ENCODE measurements around the gene NUF2. TPM values are rescaled to one million over a fixed set of nuclear protein-coding genes. Genes with fewer than 3 reads are reported as not detected.

The NUF2 gene
- total and polyA plus RNA-seq, 10 of the 15 experiments (the other 5 are each of a cell fraction or from before 2014, with no cell fraction given), result 27.4 to 62.6 (median 49.1) TPM

DNA sequence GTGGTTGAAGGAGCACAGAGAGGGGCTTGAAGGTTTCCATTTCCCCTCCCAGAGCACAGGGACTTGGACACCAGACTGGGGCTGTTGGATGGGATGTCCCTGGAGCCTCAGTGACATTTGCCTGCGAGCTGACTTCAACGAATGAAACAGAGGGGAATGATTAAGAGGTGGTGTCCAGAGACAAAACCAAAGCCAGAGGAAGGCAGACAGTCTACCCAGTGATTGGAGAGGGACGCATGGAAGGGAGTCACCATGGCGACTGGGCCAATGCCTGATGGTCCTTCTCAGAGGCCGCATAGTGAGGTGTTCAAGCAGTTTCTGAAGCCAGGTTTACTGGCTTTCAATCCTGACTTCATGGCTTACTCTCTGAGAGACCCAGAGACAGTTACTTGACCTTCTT lies 77.2 kb downstream of the NUF2 start (continued):
- TF ChIP-seq SREBF1 (IDR thresholded peaks at IDR 0.05; ENCODE audit: low read length) (no peak), ZSCAN29 (IDR thresholded peaks at IDR 0.05) (no peak), KDM1A (IDR thresholded peaks at IDR 0.05; ENCODE audit: borderline replicate concordance) (no peak)

DNA sequence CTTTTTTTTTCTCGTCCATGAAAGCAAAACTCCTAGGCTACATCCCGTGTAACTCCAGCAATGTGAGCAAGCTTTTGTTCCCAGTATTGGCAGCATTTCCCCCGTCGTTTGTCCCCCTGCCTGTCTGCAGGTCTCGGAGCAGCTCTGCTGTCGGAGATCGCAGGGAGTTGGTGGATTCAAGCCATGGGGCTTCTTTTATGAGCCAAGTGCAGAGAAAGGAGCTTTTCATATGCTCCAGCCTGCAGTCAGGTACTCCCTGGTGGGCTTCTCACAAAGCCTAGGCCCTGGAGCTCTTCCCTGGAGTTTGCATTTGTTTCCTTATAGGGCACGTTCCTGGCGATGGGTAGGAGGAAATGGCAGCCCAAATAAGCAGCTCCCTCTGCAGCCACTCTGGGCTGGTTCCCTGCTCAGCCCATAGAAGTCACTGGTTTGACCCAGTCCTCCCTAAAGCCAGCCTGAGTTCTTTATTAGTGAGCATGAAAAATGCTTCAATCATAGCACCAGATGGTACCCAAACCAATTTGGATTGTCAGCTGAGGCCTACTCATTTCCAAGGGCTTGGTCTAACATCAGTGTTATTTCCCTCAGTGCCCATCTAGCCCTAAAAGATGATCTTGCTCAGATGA lies 78.3 kb downstream of the NUF2 start:
- WGBS (ENCODE audit: insufficient coverage, insufficient replicate concordance, low lambda C conversion rate, missing lambda C conversion rate), result 29% methylated on average over 9 of the region's 9 CpGs
- H3K9me3 ChIP-seq (replicated peaks; ENCODE audit: control insufficient read depth, insufficient read depth, low read length), result no peaks in the 10 kb centered on the region
- SMC1A ChIA-PET (ENCODE audit: uncharacterized antibody, unreplicated experiment), result no interaction called here
- DNase-seq (ENCODE audit: low read depth, low spot score), result no peak
- no peaks in the 10 kb centered on the region for H3K36me3 ChIP-seq (ENCODE audit: control insufficient read depth in 2 of 2, insufficient read depth in 2 of 2, low read length in 1 of 2)
- no peak for FAIRE-seq
- H3K27ac ChIP-seq (ENCODE audit: control insufficient read depth, insufficient read depth), result no peak overlapping the region
- BruUV-seq (replicated peaks), result no TSS peak
- CTCF ChIA-PET, result no interaction called here
- H3K4me1 ChIP-seq (ENCODE audit: control insufficient read depth, insufficient read depth, low read length), result no peaks in the 10 kb centered on the region
- no peak overlapping the region for H3K4me3 ChIP-seq
- H3K9ac ChIP-seq (ENCODE audit: control insufficient read depth, insufficient read depth, low read length), result no peak overlapping the region
- no peaks in the 10 kb centered on the region; a peak in 1 of 4 replicates for H3K27me3 ChIP-seq (replicated peaks in 1 of 2; ENCODE audit: control insufficient read depth in 2 of 2, insufficient read depth in 2 of 2, low read length in 1 of 2)
- H2AFZ ChIP-seq (ENCODE audit: control insufficient read depth, low read depth, low read length), result no peak overlapping the region
- no peaks in the 10 kb centered on the region for H3K79me2 ChIP-seq (ENCODE audit: control insufficient read depth, insufficient read depth, low read length)
- intact Hi-C loops (cut with micrococcal nuclease; ENCODE audit: unreplicated experiment) (no loop called here), in situ Hi-C loops (cut with MboI) (no loop called here)
- no peak for ATAC-seq
- POLR2A ChIA-PET, result no interaction called here
- H4K20me1 ChIP-seq (ENCODE audit: control insufficient read depth, insufficient read depth), result no peaks in the 10 kb centered on the region
- H3K4me2 ChIP-seq (ENCODE audit: control insufficient read depth, insufficient read depth), result no peak overlapping the region
- RAD21 ChIA-PET (ENCODE audit: unreplicated experiment), result no interaction called here
- TF ChIP-seq, protein P1, sequence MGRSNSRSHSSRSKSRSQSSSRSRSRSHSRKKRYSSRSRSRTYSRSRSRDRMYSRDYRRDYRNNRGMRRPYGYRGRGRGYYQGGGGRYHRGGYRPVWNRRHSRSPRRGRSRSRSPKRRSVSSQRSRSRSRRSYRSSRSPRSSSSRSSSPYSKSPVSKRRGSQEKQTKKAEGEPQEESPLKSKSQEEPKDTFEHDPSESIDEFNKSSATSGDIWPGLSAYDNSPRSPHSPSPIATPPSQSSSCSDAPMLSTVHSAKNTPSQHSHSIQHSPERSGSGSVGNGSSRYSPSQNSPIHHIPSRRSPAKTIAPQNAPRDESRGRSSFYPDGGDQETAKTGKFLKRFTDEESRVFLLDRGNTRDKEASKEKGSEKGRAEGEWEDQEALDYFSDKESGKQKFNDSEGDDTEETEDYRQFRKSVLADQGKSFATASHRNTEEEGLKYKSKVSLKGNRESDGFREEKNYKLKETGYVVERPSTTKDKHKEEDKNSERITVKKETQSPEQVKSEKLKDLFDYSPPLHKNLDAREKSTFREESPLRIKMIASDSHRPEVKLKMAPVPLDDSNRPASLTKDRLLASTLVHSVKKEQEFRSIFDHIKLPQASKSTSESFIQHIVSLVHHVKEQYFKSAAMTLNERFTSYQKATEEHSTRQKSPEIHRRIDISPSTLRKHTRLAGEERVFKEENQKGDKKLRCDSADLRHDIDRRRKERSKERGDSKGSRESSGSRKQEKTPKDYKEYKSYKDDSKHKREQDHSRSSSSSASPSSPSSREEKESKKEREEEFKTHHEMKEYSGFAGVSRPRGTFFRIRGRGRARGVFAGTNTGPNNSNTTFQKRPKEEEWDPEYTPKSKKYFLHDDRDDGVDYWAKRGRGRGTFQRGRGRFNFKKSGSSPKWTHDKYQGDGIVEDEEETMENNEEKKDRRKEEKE (IDR thresholded peaks at IDR 0.05), result no peak
- TF ChIP-seq, protein P2, sequence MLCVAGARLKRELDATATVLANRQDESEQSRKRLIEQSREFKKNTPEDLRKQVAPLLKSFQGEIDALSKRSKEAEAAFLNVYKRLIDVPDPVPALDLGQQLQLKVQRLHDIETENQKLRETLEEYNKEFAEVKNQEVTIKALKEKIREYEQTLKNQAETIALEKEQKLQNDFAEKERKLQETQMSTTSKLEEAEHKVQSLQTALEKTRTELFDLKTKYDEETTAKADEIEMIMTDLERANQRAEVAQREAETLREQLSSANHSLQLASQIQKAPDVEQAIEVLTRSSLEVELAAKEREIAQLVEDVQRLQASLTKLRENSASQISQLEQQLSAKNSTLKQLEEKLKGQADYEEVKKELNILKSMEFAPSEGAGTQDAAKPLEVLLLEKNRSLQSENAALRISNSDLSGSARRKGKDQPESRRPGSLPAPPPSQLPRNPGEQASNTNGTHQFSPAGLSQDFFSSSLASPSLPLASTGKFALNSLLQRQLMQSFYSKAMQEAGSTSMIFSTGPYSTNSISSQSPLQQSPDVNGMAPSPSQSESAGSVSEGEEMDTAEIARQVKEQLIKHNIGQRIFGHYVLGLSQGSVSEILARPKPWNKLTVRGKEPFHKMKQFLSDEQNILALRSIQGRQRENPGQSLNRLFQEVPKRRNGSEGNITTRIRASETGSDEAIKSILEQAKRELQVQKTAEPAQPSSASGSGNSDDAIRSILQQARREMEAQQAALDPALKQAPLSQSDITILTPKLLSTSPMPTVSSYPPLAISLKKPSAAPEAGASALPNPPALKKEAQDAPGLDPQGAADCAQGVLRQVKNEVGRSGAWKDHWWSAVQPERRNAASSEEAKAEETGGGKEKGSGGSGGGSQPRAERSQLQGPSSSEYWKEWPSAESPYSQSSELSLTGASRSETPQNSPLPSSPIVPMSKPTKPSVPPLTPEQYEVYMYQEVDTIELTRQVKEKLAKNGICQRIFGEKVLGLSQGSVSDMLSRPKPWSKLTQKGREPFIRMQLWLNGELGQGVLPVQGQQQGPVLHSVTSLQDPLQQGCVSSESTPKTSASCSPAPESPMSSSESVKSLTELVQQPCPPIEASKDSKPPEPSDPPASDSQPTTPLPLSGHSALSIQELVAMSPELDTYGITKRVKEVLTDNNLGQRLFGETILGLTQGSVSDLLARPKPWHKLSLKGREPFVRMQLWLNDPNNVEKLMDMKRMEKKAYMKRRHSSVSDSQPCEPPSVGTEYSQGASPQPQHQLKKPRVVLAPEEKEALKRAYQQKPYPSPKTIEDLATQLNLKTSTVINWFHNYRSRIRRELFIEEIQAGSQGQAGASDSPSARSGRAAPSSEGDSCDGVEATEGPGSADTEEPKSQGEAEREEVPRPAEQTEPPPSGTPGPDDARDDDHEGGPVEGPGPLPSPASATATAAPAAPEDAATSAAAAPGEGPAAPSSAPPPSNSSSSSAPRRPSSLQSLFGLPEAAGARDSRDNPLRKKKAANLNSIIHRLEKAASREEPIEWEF (IDR thresholded peaks at IDR 0.05; ENCODE audit: insufficient replicate concordance, low read depth, low read length), result no peak
- TF ChIP-seq NR2C2 (IDR thresholded peaks at IDR 0.05; ENCODE audit: borderline replicate concordance, control insufficient read depth, insufficient read length, low read depth), result no peak
- no peak for TF ChIP-seq CHD2 (IDR thresholded peaks at IDR 0.05; ENCODE audit: borderline replicate concordance, low read depth, low read length)
- TF ChIP-seq TBL1XR1 (IDR thresholded peaks at IDR 0.05; ENCODE audit: low read depth, low read length), result no peak
- no peak for TF ChIP-seq POLR2AphosphoS2 (IDR thresholded peaks at IDR 0.05; ENCODE audit: low read depth, low read length)
- TF ChIP-seq RAD21 (IDR thresholded peaks at IDR 0.05; ENCODE audit: insufficient read depth, low read depth, low read length), result no peak
- no peak for TF ChIP-seq CHD4 (IDR thresholded peaks at IDR 0.05)
- TF ChIP-seq, protein P3, sequence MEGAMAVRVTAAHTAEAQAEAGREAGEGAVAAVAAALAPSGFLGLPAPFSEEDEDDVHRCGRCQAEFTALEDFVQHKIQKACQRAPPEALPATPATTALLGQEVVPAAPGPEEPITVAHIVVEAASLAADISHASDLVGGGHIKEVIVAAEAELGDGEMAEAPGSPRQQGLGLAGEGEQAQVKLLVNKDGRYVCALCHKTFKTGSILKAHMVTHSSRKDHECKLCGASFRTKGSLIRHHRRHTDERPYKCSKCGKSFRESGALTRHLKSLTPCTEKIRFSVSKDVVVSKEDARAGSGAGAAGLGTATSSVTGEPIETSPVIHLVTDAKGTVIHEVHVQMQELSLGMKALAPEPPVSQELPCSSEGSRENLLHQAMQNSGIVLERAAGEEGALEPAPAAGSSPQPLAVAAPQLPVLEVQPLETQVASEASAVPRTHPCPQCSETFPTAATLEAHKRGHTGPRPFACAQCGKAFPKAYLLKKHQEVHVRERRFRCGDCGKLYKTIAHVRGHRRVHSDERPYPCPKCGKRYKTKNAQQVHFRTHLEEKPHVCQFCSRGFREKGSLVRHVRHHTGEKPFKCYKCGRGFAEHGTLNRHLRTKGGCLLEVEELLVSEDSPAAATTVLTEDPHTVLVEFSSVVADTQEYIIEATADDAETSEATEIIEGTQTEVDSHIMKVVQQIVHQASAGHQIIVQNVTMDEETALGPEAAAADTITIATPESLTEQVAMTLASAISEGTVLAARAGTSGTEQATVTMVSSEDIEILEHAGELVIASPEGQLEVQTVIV (IDR thresholded peaks at IDR 0.05; ENCODE audit: borderline replicate concordance, partially characterized antibody), result no peak

All from GM12878 (cell line).